Hepatocyte (in vitro differentiated cells): ENCODE measurements around the gene C11orf24. TPM values are rescaled to one million over a fixed set of nuclear protein-coding genes. Genes with fewer than 3 reads are reported as not detected.

ENCODE experiments used
- DNase-seq: peaks from one replicate; pipeline ENCODE4 v3.0.0-alpha.2; 2016; ENCODE audit warnings: low spot score
- H2AFZ ChIP-seq: fragments of 200-600 bp; sonication (generic); 2 replicates; pipeline ENCODE4 v1.6.0; 2016; ENCODE audit warnings: antibody characterized with exemption, mild to moderate bottlenecking
- H3K27ac ChIP-seq: fragments of 200-600 bp; sonication (generic); 2 replicates; pipeline ENCODE4 v1.5.1; 2016; ENCODE audit warnings: mild to moderate bottlenecking
- H3K27me3 ChIP-seq: fragments of 200-600 bp; sonication (generic); 2 replicates; pipeline ENCODE4 v1.6.1; 2016
- H3K36me3 ChIP-seq: fragments of 200-600 bp; sonication (generic); replicated peaks from 2 replicates; pipeline ENCODE4 v1.5.1; 2016; ENCODE audit warnings: low read depth; ENCODE audit not compliant: insufficient read depth
- H3K4me1 ChIP-seq: fragments of 200-600 bp; sonication (generic); 2 replicates; pipeline ENCODE4 v1.5.1; 2016; ENCODE audit warnings: mild to moderate bottlenecking, moderate library complexity; ENCODE audit not compliant: insufficient read depth
- H3K4me2 ChIP-seq: fragments of 200-600 bp; sonication (generic); 2 replicates; pipeline ENCODE4 v1.6.0; 2016
- H3K4me3 ChIP-seq: fragments of 200-600 bp; sonication (generic); 2 replicates; pipeline ENCODE4 v1.5.1; 2016; ENCODE audit warnings: mild to moderate bottlenecking
- H3K79me2 ChIP-seq: fragments of 200-600 bp; sonication (generic); 2 replicates; pipeline ENCODE4 v1.6.0; 2017; ENCODE audit warnings: mild to moderate bottlenecking
- H3K9me2 ChIP-seq: fragments of 200-600 bp; sonication (generic); replicated peaks from 2 replicates; pipeline ENCODE4 v1.6.0; 2017; ENCODE audit warnings: mild to moderate bottlenecking; ENCODE audit not compliant: insufficient read depth
- H3K9me3 ChIP-seq: fragments of 200-600 bp; sonication (generic); 2 replicates; pipeline ENCODE4 v1.5.1; 2016; ENCODE audit warnings: low read depth, mild to moderate bottlenecking
- H4K20me1 ChIP-seq: fragments of 200-600 bp; sonication (generic); 2 replicates; pipeline ENCODE4 v1.6.0; 2016; ENCODE audit warnings: mild to moderate bottlenecking; ENCODE audit not compliant: insufficient read depth, poor library complexity, severe bottlenecking
- EZH2 ChIP-seq: fragments of 200-600 bp; sonication (generic); IDR thresholded peaks from 2 replicates; pipeline ENCODE4 v1.6.1; 2016; ENCODE audit warnings: antibody characterized with exemption, mild to moderate bottlenecking, borderline replicate concordance
- EZH2phosphoT487 ChIP-seq: fragments of 200-600 bp; sonication (generic); IDR thresholded peaks from one replicate; pipeline ENCODE4 v1.6.1; 2018; ENCODE audit warnings: antibody characterized with exemption, mild to moderate bottlenecking, low read depth, moderate library complexity; ENCODE audit not compliant: unreplicated experiment, severe bottlenecking
- WGBS: methylation state at CpG from one replicate; pipeline ENCODE4 v1.1.6; 2016; ENCODE audit warnings: low lambda C conversion rate; ENCODE audit errors: missing lambda C conversion rate; 5-methylcytosine and 5-hydroxymethylcytosine counted together
- polyA plus RNA-seq: library from polyadenylated mRNA; unstranded; fragments of >200 nt; fragmentation: Nextera tagmentation; extraction: Ambion mirVana; gene quantifications from 2 replicates; pipeline ENCODE4 v1.2.1, GENCODE V29; 2016
- total RNA-seq: library from RNA; depleted of rRNA; stranded (reverse); fragments of >200 nt; gene quantifications from 2 replicates; pipeline ENCODE4 v1.2.3, GENCODE V29; 2014
- TF ChIP-seq, protein P1 (sequence below): fragments of 200-600 bp; sonication (generic); IDR thresholded peaks from 2 replicates; pipeline ENCODE4 v1.5.1; 2016; ENCODE audit warnings: antibody characterized with exemption, mild to moderate bottlenecking; ENCODE audit not compliant: poor library complexity

Gene C11orf24
- total and polyA plus RNA-seq, 2 experiments from 2014 or later, result 55.6 to 76.2 TPM

DNA sequence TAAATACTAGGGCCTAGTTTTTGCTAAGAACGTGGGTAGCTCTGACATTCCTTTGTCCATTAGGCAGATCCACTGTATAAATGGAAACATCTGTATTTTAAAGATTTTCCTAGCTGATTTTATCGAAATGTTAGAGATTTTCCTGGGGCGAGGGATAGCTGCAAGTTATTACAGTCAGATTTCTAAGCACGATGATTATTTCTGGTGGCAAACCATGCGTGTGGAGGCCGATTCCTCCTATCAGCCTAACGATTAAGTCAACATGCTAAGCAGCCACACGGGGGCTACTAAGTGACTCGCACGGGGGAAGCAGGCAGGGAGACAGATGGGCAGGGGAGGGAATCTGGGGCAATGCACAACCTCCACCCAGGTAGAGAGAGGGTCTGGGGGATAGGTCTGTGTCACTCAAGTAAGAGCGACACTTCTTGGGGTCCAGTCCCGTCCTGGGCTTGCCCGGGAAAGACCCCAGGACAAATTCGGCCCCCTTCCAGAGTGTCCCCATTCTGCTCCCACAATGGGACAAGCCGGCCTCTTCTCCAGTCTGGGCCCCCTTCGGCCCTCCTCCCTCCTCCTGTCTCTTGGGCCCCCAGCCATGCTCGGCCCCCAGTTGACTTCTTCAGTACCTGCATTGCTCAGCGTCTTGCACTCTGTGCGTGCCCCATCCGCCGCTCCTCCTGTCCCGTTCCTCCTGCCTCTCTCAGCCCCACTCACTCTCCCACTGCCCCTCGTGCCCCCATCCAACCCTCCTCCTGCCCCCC is 571 bp downstream of the C11orf24 start:
- peak overlapping the region; percentile 64 for H2AFZ ChIP-seq
- H3K36me3 ChIP-seq, result no peaks in the 10 kb centered on the region
- peak overlapping the region; percentile 100 for H3K27ac ChIP-seq
- 4% methylated on average over 17 of the region's 23 CpGs for WGBS
- peaks cover 53% of the 10 kb centered on the region for H3K79me2 ChIP-seq
- TF ChIP-seq, protein P1, sequence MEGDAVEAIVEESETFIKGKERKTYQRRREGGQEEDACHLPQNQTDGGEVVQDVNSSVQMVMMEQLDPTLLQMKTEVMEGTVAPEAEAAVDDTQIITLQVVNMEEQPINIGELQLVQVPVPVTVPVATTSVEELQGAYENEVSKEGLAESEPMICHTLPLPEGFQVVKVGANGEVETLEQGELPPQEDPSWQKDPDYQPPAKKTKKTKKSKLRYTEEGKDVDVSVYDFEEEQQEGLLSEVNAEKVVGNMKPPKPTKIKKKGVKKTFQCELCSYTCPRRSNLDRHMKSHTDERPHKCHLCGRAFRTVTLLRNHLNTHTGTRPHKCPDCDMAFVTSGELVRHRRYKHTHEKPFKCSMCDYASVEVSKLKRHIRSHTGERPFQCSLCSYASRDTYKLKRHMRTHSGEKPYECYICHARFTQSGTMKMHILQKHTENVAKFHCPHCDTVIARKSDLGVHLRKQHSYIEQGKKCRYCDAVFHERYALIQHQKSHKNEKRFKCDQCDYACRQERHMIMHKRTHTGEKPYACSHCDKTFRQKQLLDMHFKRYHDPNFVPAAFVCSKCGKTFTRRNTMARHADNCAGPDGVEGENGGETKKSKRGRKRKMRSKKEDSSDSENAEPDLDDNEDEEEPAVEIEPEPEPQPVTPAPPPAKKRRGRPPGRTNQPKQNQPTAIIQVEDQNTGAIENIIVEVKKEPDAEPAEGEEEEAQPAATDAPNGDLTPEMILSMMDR, result peak; percentile 39
- TF ChIP-seq EZH2 (no peak), EZH2phosphoT487 (no peak)
- no peaks in the 10 kb centered on the region for H3K9me2 ChIP-seq
- H3K4me2 ChIP-seq, result peak overlapping the region; percentile 84
- H3K4me1 ChIP-seq, result peaks cover 16% of the 10 kb centered on the region
- peak overlapping the region; percentile 83 for H3K4me3 ChIP-seq
- DNase-seq, result peak; percentile 83
- H4K20me1 ChIP-seq, result peaks cover 10% of the 10 kb centered on the region
- H3K9me3 ChIP-seq, result no peaks in the 10 kb centered on the region
- no peaks in the 10 kb centered on the region for H3K27me3 ChIP-seq

DNA sequence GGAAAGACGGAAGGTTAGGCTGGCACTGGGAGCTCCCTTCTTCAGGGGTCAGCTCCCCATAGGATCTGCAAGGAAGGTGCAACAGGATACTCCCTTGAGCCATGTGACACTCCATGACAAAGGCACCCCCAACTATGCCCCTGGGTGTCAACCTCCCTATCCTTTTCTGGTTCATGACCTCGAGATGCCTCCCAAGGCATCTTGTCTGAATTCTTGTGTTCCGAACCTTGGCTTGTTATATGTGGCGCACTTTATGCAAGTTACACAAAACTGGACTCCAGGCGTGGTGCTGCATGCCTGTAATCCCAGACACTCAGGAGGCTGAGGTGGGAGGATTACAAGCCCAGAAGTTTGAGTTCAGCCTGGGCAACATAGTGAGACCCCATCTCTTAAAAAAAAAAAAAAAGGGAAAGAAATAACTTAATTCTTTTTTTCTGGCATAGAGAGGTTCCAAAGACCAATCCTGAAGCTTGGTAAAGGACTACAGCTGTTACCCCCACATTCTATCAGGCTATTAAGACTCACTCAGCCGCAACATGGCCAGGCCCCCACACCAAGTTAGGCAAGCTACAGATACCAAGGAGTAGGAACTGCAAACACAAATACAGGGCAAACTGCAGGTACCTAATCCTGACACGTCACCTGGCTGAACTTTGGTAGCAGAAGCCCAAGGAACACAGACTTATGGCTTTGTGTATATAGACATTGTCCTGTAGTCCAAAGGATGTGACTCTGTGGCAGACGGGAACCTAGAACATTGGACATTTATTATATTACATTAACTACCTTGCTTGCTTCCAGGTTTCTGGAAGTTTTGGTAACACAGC is 1.4 kb downstream of the C11orf24 start:
- Histone ChIP-seq H3K4me1 (peaks cover 16% of the 10 kb centered on the region), H3K27ac (peak overlapping the region; percentile 100), H4K20me1 (peaks cover 10% of the 10 kb centered on the region), H3K4me3 (peak overlapping the region; percentile 83), H3K9me3 (no peaks in the 10 kb centered on the region), H3K79me2 (peaks cover 54% of the 10 kb centered on the region), H2AFZ (peak overlapping the region; percentile 14), H3K4me2 (peak overlapping the region; percentile 84), H3K36me3 (no peaks in the 10 kb centered on the region), H3K27me3 (no peaks in the 10 kb centered on the region), H3K9me2 (no peaks in the 10 kb centered on the region)
- 67% methylated on average over 8 of the region's 8 CpGs for WGBS
- TF ChIP-seq EZH2 (no peak), EZH2phosphoT487 (no peak)
- TF ChIP-seq, protein P1, result no peak
- peak; percentile 65 for DNase-seq

DNA sequence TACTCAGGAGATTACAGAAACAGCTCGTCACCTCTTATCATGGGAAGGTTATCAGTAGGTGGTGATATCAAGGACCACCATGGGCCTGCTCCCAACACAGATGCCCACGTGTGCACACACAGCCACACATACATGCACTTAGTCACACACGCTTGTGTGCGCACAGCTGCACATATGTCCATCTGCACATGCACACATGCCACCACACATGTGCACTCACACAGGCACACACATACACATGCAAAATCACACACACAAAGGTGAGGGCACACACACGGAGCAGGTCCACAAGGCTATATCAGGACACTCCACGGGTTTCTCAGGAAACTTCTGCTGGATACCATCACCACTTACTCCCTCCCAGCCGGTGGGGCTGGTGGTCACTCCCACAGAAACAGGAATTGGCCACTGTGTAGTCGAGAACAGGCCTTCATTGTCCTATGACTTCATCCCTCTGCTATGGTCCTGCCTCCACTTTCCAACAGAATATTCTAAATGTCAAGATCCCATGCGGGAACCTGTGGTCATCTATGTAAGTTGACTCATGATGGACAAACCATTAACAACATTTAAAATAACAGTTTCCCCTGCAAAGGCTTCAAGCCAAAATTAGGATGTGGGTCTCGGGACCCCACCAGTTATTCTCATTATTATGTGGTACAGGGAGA is 2.2 kb downstream of the C11orf24 start:
- Histone ChIP-seq H3K9me3 (no peaks in the 10 kb centered on the region), H3K4me3 (no peak overlapping the region), H3K36me3 (no peaks in the 10 kb centered on the region), H3K9me2 (no peaks in the 10 kb centered on the region), H3K4me1 (peaks cover 16% of the 10 kb centered on the region), H2AFZ (no peak overlapping the region), H3K79me2 (peaks cover 56% of the 10 kb centered on the region), H3K4me2 (peak overlapping the region; percentile 84), H4K20me1 (peaks cover 10% of the 10 kb centered on the region), H3K27ac (peak overlapping the region; percentile 100), H3K27me3 (no peaks in the 10 kb centered on the region)
- TF ChIP-seq, protein P1, result no peak
- TF ChIP-seq EZH2phosphoT487, result no peak
- TF ChIP-seq EZH2, result no peak
- DNase-seq, result peak; percentile 42
- 74% methylated on average over 10 of the region's 10 CpGs for WGBS
